ENCODE data around the gene SBF2.

DNA sequence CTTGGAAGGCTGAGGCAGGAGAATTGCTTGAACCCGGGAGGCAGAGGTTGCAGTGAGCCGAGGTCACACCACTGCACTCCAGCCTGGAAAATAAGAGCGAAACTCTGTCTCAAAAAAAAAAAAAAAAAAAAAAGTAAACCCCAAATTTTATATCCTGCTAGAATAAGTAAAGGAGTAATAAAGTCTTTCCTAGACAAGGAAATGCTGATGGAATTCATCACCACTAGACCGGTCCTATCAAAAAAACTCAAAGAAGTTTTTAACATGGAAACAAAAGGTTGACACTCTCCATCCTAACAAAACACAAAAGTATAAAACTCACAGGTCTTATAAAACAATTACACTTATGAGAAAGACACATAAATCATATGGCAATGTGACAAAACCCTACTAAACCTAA is 213.9 kb downstream of the SBF2 start:
- TF ChIP-seq, protein P1, sequence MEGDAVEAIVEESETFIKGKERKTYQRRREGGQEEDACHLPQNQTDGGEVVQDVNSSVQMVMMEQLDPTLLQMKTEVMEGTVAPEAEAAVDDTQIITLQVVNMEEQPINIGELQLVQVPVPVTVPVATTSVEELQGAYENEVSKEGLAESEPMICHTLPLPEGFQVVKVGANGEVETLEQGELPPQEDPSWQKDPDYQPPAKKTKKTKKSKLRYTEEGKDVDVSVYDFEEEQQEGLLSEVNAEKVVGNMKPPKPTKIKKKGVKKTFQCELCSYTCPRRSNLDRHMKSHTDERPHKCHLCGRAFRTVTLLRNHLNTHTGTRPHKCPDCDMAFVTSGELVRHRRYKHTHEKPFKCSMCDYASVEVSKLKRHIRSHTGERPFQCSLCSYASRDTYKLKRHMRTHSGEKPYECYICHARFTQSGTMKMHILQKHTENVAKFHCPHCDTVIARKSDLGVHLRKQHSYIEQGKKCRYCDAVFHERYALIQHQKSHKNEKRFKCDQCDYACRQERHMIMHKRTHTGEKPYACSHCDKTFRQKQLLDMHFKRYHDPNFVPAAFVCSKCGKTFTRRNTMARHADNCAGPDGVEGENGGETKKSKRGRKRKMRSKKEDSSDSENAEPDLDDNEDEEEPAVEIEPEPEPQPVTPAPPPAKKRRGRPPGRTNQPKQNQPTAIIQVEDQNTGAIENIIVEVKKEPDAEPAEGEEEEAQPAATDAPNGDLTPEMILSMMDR (IDR thresholded peaks at IDR 0.05) = no peak
- no peak for TF ChIP-seq EP300 (IDR thresholded peaks at IDR 0.05)

Data from tibial nerve (tissue), 4 donors.